ENCODE results near the gene S100A16.
"Not testable (repeated sequence)": the region's sequence is repeated elsewhere in the genome, so short reads cannot be mapped to it uniquely, and the experiment has no call there.

Gene S100A16

DNA sequence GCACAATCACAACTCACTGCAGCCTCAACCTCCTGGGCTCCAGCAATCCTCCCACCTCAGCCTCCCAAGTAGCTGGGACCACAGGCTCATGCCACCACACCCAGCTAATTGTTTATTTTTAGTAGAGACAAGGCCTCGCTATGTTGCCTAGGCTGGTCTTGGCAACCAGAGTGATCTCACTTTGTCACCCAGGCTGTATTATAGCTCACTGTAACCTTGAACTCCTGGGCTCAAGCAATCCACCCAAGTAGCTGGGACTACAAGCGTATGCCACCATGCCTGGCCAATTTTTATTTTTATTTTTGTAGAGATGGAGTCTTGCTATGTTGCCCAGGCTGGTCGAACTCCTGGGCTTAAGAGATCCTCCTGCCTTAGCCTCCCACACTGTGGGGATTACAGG is 50.9 kb downstream of the S100A16 start:
- DNase-seq (ENCODE audit: low read depth in 2 of 2): not testable (repeated sequence)

DNA sequence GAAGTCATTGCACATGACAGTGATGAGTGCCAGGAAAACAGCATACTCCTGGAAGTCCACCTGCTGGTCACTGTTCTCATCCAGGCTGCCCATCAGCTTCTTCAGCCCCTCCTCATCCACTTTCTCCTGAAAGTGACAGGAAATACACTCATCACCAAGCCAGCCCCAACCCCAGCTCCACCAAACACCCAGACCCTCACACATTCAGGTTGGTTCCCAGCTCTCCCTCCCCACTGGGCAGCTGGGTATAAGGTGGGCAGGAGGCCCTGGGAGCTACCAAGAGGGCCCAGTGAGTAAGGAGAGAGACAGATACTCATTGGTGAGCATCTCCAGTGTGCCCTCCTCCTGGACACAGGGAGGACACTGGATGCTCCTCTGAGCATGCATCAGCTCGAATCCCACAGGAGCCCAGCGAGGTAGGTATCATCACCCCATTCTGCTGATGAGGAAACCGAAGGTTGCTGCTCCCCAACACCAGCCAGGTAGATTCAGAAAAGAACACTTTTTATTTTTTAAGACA is 51.4 kb downstream of the S100A16 start:
- no peak for DNase-seq (ENCODE audit: low read depth in 2 of 2)

- DNase-seq (ENCODE audit: low read depth in 2 of 2): no peak
Measured at GRCh38 chr1:153560771-153561465, 52.0 kb downstream of the S100A16 start.

- DNase-seq (ENCODE audit: low read depth in 2 of 2): no peak
Measured at GRCh38 chr1:153560241-153560640, 52.7 kb downstream of the S100A16 start.

DNA sequence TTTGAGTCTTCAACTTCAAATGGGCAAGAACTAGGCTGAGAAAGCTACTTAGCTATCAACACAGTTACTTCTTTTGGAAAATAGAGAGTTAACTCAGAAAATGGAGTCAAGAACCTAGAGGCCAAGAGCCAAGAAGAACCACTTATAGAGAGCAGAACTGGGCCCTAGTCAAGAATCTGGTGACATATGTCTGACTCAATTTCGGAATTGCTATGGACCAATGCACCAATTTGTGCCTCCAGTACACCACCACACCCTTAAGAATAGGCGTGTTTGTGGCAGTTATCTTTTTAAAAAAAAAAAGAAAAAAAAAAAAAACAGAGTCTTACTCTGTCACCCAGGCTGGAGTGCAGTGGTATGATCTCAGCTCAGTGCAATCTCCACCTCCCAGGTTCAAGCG is 55.1 kb downstream of the S100A16 start:
- DNase-seq (ENCODE audit: low read depth in 2 of 2): no peak
